Endothelial cell of umbilical vein (primary cell): ENCODE data around the gene TSPEAR. TPM values are rescaled to one million over a fixed set of nuclear protein-coding genes. Genes with fewer than 3 reads are reported as not detected.

ENCODE experiments used
- BruUV-seq: library from RNA; stranded (reverse); fragments of 400-500 nt; replicated peaks from 2 replicates; lab custom pipeline; 2021; lab: Mats Ljungman, UMichigan
- CTCF ChIA-PET: fragments of 300-600, 350-600 bp; sonication (Branson Sonifier 250); formaldehyde crosslinking; loops from one replicate; lab custom pipeline; 2021; ENCODE audit warnings: antibody characterized with exemption, inconsistent platforms; lab: Charles Lee
- POLR2A ChIA-PET: fragments of 300-600, 350-600 bp; sonication (Branson Sonifier 250); formaldehyde crosslinking; loops from one replicate; lab custom pipeline; 2021; ENCODE audit warnings: antibody characterized with exemption, inconsistent platforms; lab: Charles Lee
- DNase-seq: peaks from one replicate; pipeline ENCODE4 v3.0.0-alpha.2; 2011; ENCODE audit warnings: low read depth, low spot score
- FAIRE-seq: peaks from 2 replicates; lab custom pipeline; 2011; peaks lifted over from hg19 to GRCh38; lab: Jason Lieb, UNC
- H2AFZ ChIP-seq: 2 replicates; pipeline ENCODE4 v1.6.0; 2012; ENCODE audit warnings: low read depth, low read length, control low read depth, inconsistent platforms
- H3K27ac ChIP-seq: 2 replicates; pipeline ENCODE4 v1.5.1; 2011; ENCODE audit warnings: low read depth, mild to moderate bottlenecking, control low read depth, low read length, moderate library complexity; ENCODE audit not compliant: insufficient read depth
- H3K27me3 ChIP-seq, 2 experiments: 2 replicates each; pipeline versions ENCODE4 v1.6.0 to v1.6.1; 2011; ENCODE audit warnings: low read length in 2 of 2, mixed read lengths in 1 of 2; ENCODE audit not compliant: control insufficient read depth in 2 of 2, insufficient read depth in 2 of 2
- H3K36me3 ChIP-seq, 2 experiments: 2 replicates in 1 of 2; 3 replicates in 1 of 2; pipeline ENCODE4 v1.5.1; 2011; ENCODE audit warnings: low read length in 2 of 2, mild to moderate bottlenecking in 1 of 2, moderate library complexity in 1 of 2; ENCODE audit not compliant: control insufficient read depth in 2 of 2, insufficient read depth in 2 of 2; ENCODE audit errors: extremely low read depth in 1 of 2
- H3K4me1 ChIP-seq: 3 replicates; pipeline ENCODE4 v1.5.1; 2011; ENCODE audit warnings: mild to moderate bottlenecking, low read length; ENCODE audit not compliant: control insufficient read depth, insufficient read depth; ENCODE audit errors: extremely low read depth
- H3K4me2 ChIP-seq: 2 replicates; pipeline ENCODE4 v1.6.1; 2011; ENCODE audit warnings: low read length, control low read depth, mixed read lengths; ENCODE audit not compliant: insufficient read depth
- H3K4me3 ChIP-seq, 3 experiments: fragments of 200-600 bp in 1 of 3; sonication (generic), shearing (Covaris generic) in 1 of 3; replicated peaks in 1 of 3; 2 replicates each; pipeline ENCODE4 v1.5.1; 2011 to 2016; ENCODE audit warnings: control low read depth in 3 of 3, low read length in 3 of 3, mild to moderate bottlenecking in 2 of 3, inconsistent platforms in 1 of 3, low read depth in 1 of 3, moderate library complexity in 1 of 3; ENCODE audit not compliant: insufficient read depth in 1 of 3
- H3K79me2 ChIP-seq: 2 replicates; pipeline ENCODE4 v1.6.0; 2012; ENCODE audit warnings: low read length, inconsistent platforms; ENCODE audit not compliant: control insufficient read depth, insufficient read depth
- H3K9ac ChIP-seq: replicated peaks from 2 replicates; pipeline ENCODE3; 2011; ENCODE audit warnings: low read length, control low read depth; ENCODE audit not compliant: insufficient read depth; ENCODE audit errors: extremely low read depth
- H3K9me1 ChIP-seq: replicated peaks from 3 replicates; pipeline ENCODE4 v1.6.0; 2011; ENCODE audit warnings: mild to moderate bottlenecking, low read length; ENCODE audit not compliant: control insufficient read depth, insufficient read depth; ENCODE audit errors: extremely low read depth
- H3K9me3 ChIP-seq: replicated peaks from 2 replicates; pipeline ENCODE4 v1.5.1; 2012; ENCODE audit warnings: low read length, inconsistent platforms; ENCODE audit not compliant: control insufficient read depth, insufficient read depth
- H4K20me1 ChIP-seq: replicated peaks from 2 replicates; pipeline ENCODE3; 2011; ENCODE audit warnings: mild to moderate bottlenecking, low read length; ENCODE audit not compliant: control insufficient read depth, insufficient read depth; ENCODE audit errors: extremely low read depth
- CTCF ChIP-seq, 2 donors: IDR thresholded peaks; 1 replicate in 1 of 2; 2 replicates in 1 of 2; pipeline ENCODE4 v1.5.1; 2011; ENCODE audit warnings: low read length in 2 of 2, mild to moderate bottlenecking in 2 of 2, moderate library complexity in 2 of 2, control low read depth in 1 of 2, inconsistent platforms in 1 of 2, low read depth in 1 of 2; ENCODE audit not compliant: insufficient read depth in 1 of 2; ENCODE audit errors: extremely low read depth in 1 of 2
- EZH2 ChIP-seq: IDR thresholded peaks from 2 replicates; pipeline ENCODE4 v1.6.1; 2012; ENCODE audit warnings: borderline replicate concordance, low read depth, mild to moderate bottlenecking, moderate library complexity, low read length, inconsistent platforms; ENCODE audit not compliant: severe bottlenecking
- FOS ChIP-seq: IDR thresholded peaks from 2 replicates; pipeline ENCODE4 v1.6.1; 2011; ENCODE audit warnings: mild to moderate bottlenecking, low read length, moderate library complexity, borderline replicate concordance; ENCODE audit not compliant: insufficient read depth
- GATA2 ChIP-seq: IDR thresholded peaks from 2 replicates; pipeline ENCODE4 v1.7.0; 2011; ENCODE audit warnings: low read depth, mild to moderate bottlenecking, moderate library complexity, mixed read lengths, low read length; ENCODE audit not compliant: insufficient read length, insufficient read depth
- JUN ChIP-seq: IDR thresholded peaks from 2 replicates; pipeline ENCODE4 v1.6.1; 2011; ENCODE audit warnings: borderline replicate concordance, low read depth; ENCODE audit not compliant: insufficient read length, insufficient read depth
- MAX ChIP-seq: IDR thresholded peaks from 2 replicates; pipeline ENCODE4 v1.6.1; 2011; ENCODE audit not compliant: insufficient read depth, insufficient read length
- MYC ChIP-seq: IDR thresholded peaks from one replicate; pipeline ENCODE4 v1.6.1; 2011; ENCODE audit warnings: mild to moderate bottlenecking, low read depth, low read length
- POLR2A ChIP-seq: IDR thresholded peaks from 2 replicates; pipeline ENCODE4 v1.6.1; 2012; ENCODE audit warnings: low read depth, mild to moderate bottlenecking, control low read depth, low read length
- POLR2AphosphoS5 ChIP-seq: IDR thresholded peaks from 2 replicates; pipeline ENCODE4 v1.6.1; 2012; ENCODE audit warnings: low read depth, mild to moderate bottlenecking, control low read depth, low read length, moderate library complexity; ENCODE audit not compliant: insufficient read depth
- dilution Hi-C: fragments of 300-500 bp; cut with MboI; formaldehyde crosslinking; loops from one replicate; pipeline ENCODE4 v1.15.0; 2019; ENCODE audit warnings: low sequenced_read_pairs; ENCODE audit not compliant: extremely low pct_ligation_motif_present
- intact Hi-C: fragments of 100-400 bp; cut with micrococcal nuclease; formaldehyde crosslinking; loops from one replicate; pipeline ENCODE4 v1.10.0; 2022
- polyA plus RNA-seq, 4 experiments: library from polyadenylated mRNA; depleted of rRNA in 3 of 4; stranded (reverse) in 3 of 4; unstranded in 1 of 4; fragments of >200 nt; gene quantifications; 2 replicates each; pipeline versions ENCODE4 v1.2.1 to v1.2.3, GENCODE V29; 2011 to 2012; ENCODE audit warnings: missing spikeins in 1 of 4
- total RNA-seq: library from RNA; stranded (reverse); gene quantifications from 2 replicates; pipeline ENCODE4 v1.2.3, GENCODE V29; 2021

Gene TSPEAR
- total and polyA plus RNA-seq, 2 donors (not counting 3 experiments of a cell fraction or from before 2014, with no cell fraction given) = 0.01 TPM; not detected in 1

- DNase-seq (no peak), FAIRE-seq (no peak)
- H3K9me3 ChIP-seq = no peaks in the 10 kb centered on the region
- POLR2A ChIA-PET = no interaction called here
- H4K20me1 ChIP-seq = no peaks in the 10 kb centered on the region
- no peak overlapping the region for H3K4me3 ChIP-seq
- H3K36me3 ChIP-seq = no peaks in the 10 kb centered on the region
- H3K4me1 ChIP-seq = no peaks in the 10 kb centered on the region
- no peak overlapping the region for H3K9ac ChIP-seq
- intact Hi-C loops = no loop called here
- H3K27ac ChIP-seq = no peak overlapping the region
- H3K79me2 ChIP-seq = no peaks in the 10 kb centered on the region
- TF ChIP-seq CTCF (IDR thresholded peaks at IDR 0.05; ENCODE audit: extremely low read depth in 1 of 2, insufficient read depth in 1 of 2, low read depth in 1 of 2, low read length in 2 of 2) (no peak), MYC (no peak), GATA2 (no peak), EZH2 (no peak), POLR2A (no peak), POLR2AphosphoS5 (no peak), JUN (no peak), FOS (no peak), MAX (no peak)
- CTCF ChIA-PET = interaction anchor here (1.1 to 1.7 kb wide), 2 partner anchors 197 kb away, joined by 4 to 5 read pairs; no protein-coding TSS in a partner anchor
- no peak overlapping the region for H2AFZ ChIP-seq
- no peak overlapping the region for H3K4me2 ChIP-seq
- H3K9me1 ChIP-seq = no peaks in the 10 kb centered on the region
- BruUV-seq = no TSS peak
- peaks cover 0 to 2% of the 10 kb centered on the region in 2 experiments for H3K27me3 ChIP-seq
- dilution Hi-C loops = no loop called here
Measured at GRCh38 chr21:44596068-44596725, 115.2 kb downstream of the TSPEAR start.
